CD14-positive monocyte (primary cell): ENCODE measurements around the gene KLF3. TPM values are rescaled to one million over a fixed set of nuclear protein-coding genes. Genes with fewer than 3 reads are reported as not detected.

Experiments used
- DNase-seq, 3 donors: peaks; one replicate each; pipeline ENCODE4 v3.0.0-alpha.2; 2011 to 2022
- H2AFZ ChIP-seq: 2 replicates; pipeline ENCODE4 v1.6.0; 2012; ENCODE audit warnings: mild to moderate bottlenecking, low read depth, low read length, inconsistent platforms; ENCODE audit not compliant: insufficient read depth, poor library complexity, severe bottlenecking
- H3K27ac ChIP-seq, 2 donors: 1 replicate in 1 of 2; 2 replicates in 1 of 2; pipeline ENCODE4 v1.5.1; 2012 to 2013; ENCODE audit warnings: low read length in 2 of 2, control low read depth in 1 of 2, inconsistent platforms in 1 of 2, low read depth in 1 of 2, mild to moderate bottlenecking in 1 of 2
- H3K27me3 ChIP-seq, 2 donors: one replicate each; pipeline versions ENCODE4 v1.6.0 to v1.6.1; 2011 to 2013; ENCODE audit warnings: low read length in 2 of 2; ENCODE audit not compliant: control insufficient read depth in 2 of 2, insufficient read depth in 2 of 2
- H3K36me3 ChIP-seq, 2 donors: replicated peaks in 1 of 2; 1 replicate in 1 of 2; 2 replicates in 1 of 2; pipeline versions ENCODE4 v1.5.1 to v1.6.1; 2012 to 2013; ENCODE audit warnings: low read length in 2 of 2, control low read depth in 1 of 2, inconsistent platforms in 1 of 2, mild to moderate bottlenecking in 1 of 2; ENCODE audit not compliant: insufficient read depth in 2 of 2, control insufficient read depth in 1 of 2
- H3K4me1 ChIP-seq, 2 donors: 1 replicate in 1 of 2; 2 replicates in 1 of 2; pipeline versions ENCODE4 v1.5.1 to v1.6.1; 2012 to 2013; ENCODE audit warnings: low read length in 2 of 2, control low read depth in 1 of 2, inconsistent platforms in 1 of 2, mild to moderate bottlenecking in 1 of 2, moderate library complexity in 1 of 2; ENCODE audit not compliant: insufficient read depth in 2 of 2, control insufficient read depth in 1 of 2
- H3K4me2 ChIP-seq: replicated peaks from 2 replicates; pipeline ENCODE3; 2012; ENCODE audit warnings: low read length, moderate library complexity, mild to moderate bottlenecking; ENCODE audit not compliant: poor library complexity, severe bottlenecking; ENCODE audit errors: extremely low read depth
- H3K4me3 ChIP-seq, 3 experiments: fragments of 200-600 bp in 1 of 3; sonication (generic) in 1 of 3; replicated peaks in 1 of 3; 1 replicate in 2 of 3; 2 replicates in 1 of 3; pipeline ENCODE4 v1.5.1; 2011 to 2013; ENCODE audit warnings: low read length in 3 of 3, mild to moderate bottlenecking in 3 of 3, control low read depth in 2 of 3, low read depth in 2 of 3, inconsistent platforms in 1 of 3, moderate library complexity in 1 of 3
- H3K79me2 ChIP-seq: 2 replicates; pipeline ENCODE4 v1.6.0; 2012; ENCODE audit warnings: mild to moderate bottlenecking, control low read depth, inconsistent platforms, low read length, moderate library complexity; ENCODE audit not compliant: insufficient read depth
- H3K9ac ChIP-seq: 2 replicates; pipeline ENCODE4 v1.6.0; 2017; ENCODE audit warnings: low read length, mild to moderate bottlenecking; ENCODE audit not compliant: insufficient read depth, poor library complexity, severe bottlenecking
- H3K9me3 ChIP-seq, 2 donors: replicated peaks in 1 of 2; 1 replicate in 1 of 2; 2 replicates in 1 of 2; pipeline versions ENCODE4 v1.5.1 to v1.6.1; 2012 to 2013; ENCODE audit warnings: low read length in 2 of 2, control low read depth in 1 of 2; ENCODE audit not compliant: control insufficient read depth in 1 of 2, insufficient read depth in 1 of 2
- H4K20me1 ChIP-seq: 2 replicates; pipeline ENCODE4 v1.6.0; 2012; ENCODE audit warnings: mild to moderate bottlenecking, low read length, control low read depth, moderate library complexity; ENCODE audit not compliant: insufficient read depth
- H3K27ac Mint-ChIP-seq, 7 donors: one replicate each; pipeline ENCODE4 v1.8.0; 2020; ENCODE audit warnings: mild to moderate bottlenecking in 7 of 7, mixed read lengths in 7 of 7, moderate library complexity in 6 of 7, inconsistent platforms in 2 of 7
- H3K27me3 Mint-ChIP-seq, 3 donors: one replicate each; pipeline ENCODE4 v1.8.0; 2021 to 2022; ENCODE audit warnings: low read depth in 3 of 3, mild to moderate bottlenecking in 3 of 3, mixed read lengths in 3 of 3, moderate library complexity in 3 of 3, inconsistent platforms in 1 of 3
- H3K36me3 Mint-ChIP-seq, 2 donors: one replicate each; pipeline ENCODE4 v1.8.0; 2020; ENCODE audit warnings: mixed read lengths in 2 of 2, inconsistent platforms in 1 of 2, mild to moderate bottlenecking in 1 of 2
- H3K4me1 Mint-ChIP-seq: one replicate; pipeline ENCODE4 v1.8.0; 2020; ENCODE audit warnings: mild to moderate bottlenecking, mixed read lengths
- H3K4me3 Mint-ChIP-seq, 2 donors: one replicate each; pipeline ENCODE4 v1.8.0; 2020; ENCODE audit warnings: mild to moderate bottlenecking in 2 of 2, mixed read lengths in 2 of 2, moderate library complexity in 1 of 2
- H3K9me3 Mint-ChIP-seq, 7 donors: one replicate each; pipeline ENCODE4 v1.8.0; 2020 to 2022; ENCODE audit warnings: mixed read lengths in 7 of 7, mild to moderate bottlenecking in 6 of 7, moderate library complexity in 6 of 7, inconsistent platforms in 2 of 7
- CTCF ChIP-seq: fragments of 200-600 bp; IDR thresholded peaks from one replicate; pipeline ENCODE4 v1.8.0; 2022; ENCODE audit warnings: antibody characterized with exemption, mild to moderate bottlenecking
- WGBS: methylation state at CpG from one replicate; pipeline ENCODE4 v1.1.5; 2013; ENCODE audit warnings: missing lambda C conversion rate; ENCODE audit not compliant: insufficient coverage; 5-methylcytosine and 5-hydroxymethylcytosine counted together
- intact Hi-C, 2 donors: fragments of 100-400 bp; cut with micrococcal nuclease; formaldehyde crosslinking; loops; one replicate each; pipeline versions ENCODE4 v1.15.0 to v1.15.1; 2023
- polyA plus RNA-seq, 3 donors: library from polyadenylated mRNA; depleted of rRNA in 1 of 3; unstranded in 2 of 3; stranded (reverse) in 1 of 3; fragments of 300-500 nt in 2 of 3; fragments of >200 nt in 1 of 3; fragmentation: Illumina TruSeq in 2 of 3; gene quantifications; 1 replicate in 2 of 3; 2 replicates in 1 of 3; pipeline ENCODE4 v1.2.3, GENCODE V29; 2012 to 2021

Gene KLF3
- polyA plus RNA-seq, 3 donors, result 46.3 to 95.7 (median 53.9) TPM

DNA sequence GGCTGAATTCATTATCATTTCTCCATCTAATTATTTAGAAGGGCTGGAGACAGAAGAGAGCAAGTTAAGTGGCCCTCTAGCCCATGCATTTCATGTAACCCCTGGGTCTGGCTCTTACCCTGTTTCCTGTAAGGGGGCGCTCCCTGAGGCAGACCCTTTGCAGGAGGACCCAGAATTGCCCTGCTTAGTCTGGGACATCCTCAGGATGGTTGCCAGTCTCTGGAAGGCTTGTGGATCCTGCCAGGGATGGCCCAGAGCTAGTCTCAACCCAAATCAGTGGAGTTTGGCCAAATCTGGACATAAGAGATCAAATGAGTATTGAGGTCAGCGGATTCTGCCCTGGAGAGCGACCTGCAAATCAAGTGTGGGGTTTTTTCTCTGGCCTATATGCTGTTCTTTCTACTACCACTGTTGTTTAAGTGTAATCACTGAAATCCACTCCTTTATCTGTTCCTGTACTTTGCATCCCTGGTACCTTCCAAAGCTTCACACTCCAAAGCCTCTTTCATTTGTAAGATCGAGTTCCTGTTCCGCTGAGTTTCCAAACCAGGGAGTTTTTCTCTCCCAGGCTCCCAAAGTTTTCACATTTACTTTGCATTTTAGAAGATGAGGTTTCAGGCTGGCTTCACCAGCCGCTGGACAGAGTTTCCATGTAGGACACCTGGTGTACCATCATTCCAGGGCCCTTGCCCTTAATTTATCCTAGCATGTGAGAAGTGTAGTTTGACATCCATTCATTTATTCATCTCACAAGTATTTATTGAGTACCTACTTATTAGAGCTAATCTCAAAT lies 6.3 kb downstream of the KLF3 start:
- WGBS, result 91% methylated on average over 1 of the region's 6 CpGs
- H3K4me3 Mint-ChIP-seq, result peak overlapping the region in 1 of 2 donors; percentile 62
- peaks cover 90% of the 10 kb centered on the region for H3K4me1 Mint-ChIP-seq
- no peaks in the 10 kb centered on the region for H3K9me3 Mint-ChIP-seq
- intact Hi-C loops, result loop anchor here (5.0 to 10.0 kb wide), 2 partner anchors 508 to 606 kb away; no protein-coding TSS in a partner anchor
- Histone ChIP-seq H4K20me1 (peaks cover 67% of the 10 kb centered on the region), H3K4me1 (peaks cover 85 to 97% of the 10 kb centered on the region in 2 donors), H3K4me3 (peak overlapping the region in 1 of 3 experiments; percentile 57), H3K9ac (peak overlapping the region; percentile 12), H2AFZ (no peak overlapping the region), H3K9me3 (no peaks in the 10 kb centered on the region), H3K27me3 (no peaks in the 10 kb centered on the region), H3K79me2 (peaks cover 100% of the 10 kb centered on the region), H3K4me2 (peak overlapping the region; percentile 62), H3K27ac (peak overlapping the region; percentile 51 to 80), H3K36me3 (no peaks in the 10 kb centered on the region)
- DNase-seq, result no peak
- no peak for TF ChIP-seq CTCF
- no peaks in the 10 kb centered on the region for H3K27me3 Mint-ChIP-seq
- H3K36me3 Mint-ChIP-seq, result peaks cover 19 to 20% of the 10 kb centered on the region in 2 donors
- H3K27ac Mint-ChIP-seq, result peak overlapping the region; percentile 77 to 91 (median 88)

- Mint-ChIP-seq H3K4me3 (peak overlapping the region; percentile 53 to 62), H3K36me3 (peaks cover 13 to 17% of the 10 kb centered on the region in 2 donors), H3K27ac (peak overlapping the region; percentile 77 to 91 (median 88)), H3K4me1 (peaks cover 92% of the 10 kb centered on the region), H3K9me3 (no peaks in the 10 kb centered on the region), H3K27me3 (no peaks in the 10 kb centered on the region)
- DNase-seq, result peak; percentile 45 to 57 (median 54)
- Histone ChIP-seq H4K20me1 (peaks cover 75% of the 10 kb centered on the region), H3K36me3 (no peaks in the 10 kb centered on the region), H3K4me1 (peaks cover 86 to 97% of the 10 kb centered on the region in 2 donors), H3K27me3 (no peaks in the 10 kb centered on the region), H2AFZ (no peak overlapping the region), H3K4me3 (peak overlapping the region in 1 of 3 experiments; percentile 57), H3K9ac (peak overlapping the region; percentile 12), H3K9me3 (no peaks in the 10 kb centered on the region), H3K79me2 (peaks cover 100% of the 10 kb centered on the region), H3K27ac (peak overlapping the region; percentile 51 to 80), H3K4me2 (peak overlapping the region; percentile 62)
- intact Hi-C loops, result loop anchor here (5.0 to 10.0 kb wide), 2 partner anchors 509 to 606 kb away; no protein-coding TSS in a partner anchor
- TF ChIP-seq CTCF, result no peak
- WGBS, result 9% methylated on average over 8 of the region's 10 CpGs
These were observed 7.1 kb downstream of the KLF3 start for GRCh38 chr4:38670939-38671591.
